Gastrocnemius medialis (tissue), 4 donors: ENCODE measurements around the gene MBTPS1.

Source experiments
- POLR2A ChIP-seq, 2 donors: fragments of 450-650 bp; IDR thresholded peaks; one replicate each; pipeline ENCODE4 v1.6.1; 2017; ENCODE audit warnings: antibody characterized with exemption in 2 of 2, mild to moderate bottlenecking in 2 of 2, moderate library complexity in 2 of 2
- TF ChIP-seq, protein P1 (sequence below), 5 experiments: fragments of 450-650 bp in 3 of 5; fragments of 200-600 bp in 2 of 5; sonication (generic) in 2 of 5; IDR thresholded peaks in 4 of 5; conservative IDR thresholded peaks in 1 of 5; 1 replicate in 4 of 5; 2 replicates in 1 of 5; pipeline ENCODE4 v1.5.1; 2016 to 2019; ENCODE audit warnings: antibody characterized with exemption in 5 of 5, mild to moderate bottlenecking in 3 of 5, moderate library complexity in 3 of 5

DNA sequence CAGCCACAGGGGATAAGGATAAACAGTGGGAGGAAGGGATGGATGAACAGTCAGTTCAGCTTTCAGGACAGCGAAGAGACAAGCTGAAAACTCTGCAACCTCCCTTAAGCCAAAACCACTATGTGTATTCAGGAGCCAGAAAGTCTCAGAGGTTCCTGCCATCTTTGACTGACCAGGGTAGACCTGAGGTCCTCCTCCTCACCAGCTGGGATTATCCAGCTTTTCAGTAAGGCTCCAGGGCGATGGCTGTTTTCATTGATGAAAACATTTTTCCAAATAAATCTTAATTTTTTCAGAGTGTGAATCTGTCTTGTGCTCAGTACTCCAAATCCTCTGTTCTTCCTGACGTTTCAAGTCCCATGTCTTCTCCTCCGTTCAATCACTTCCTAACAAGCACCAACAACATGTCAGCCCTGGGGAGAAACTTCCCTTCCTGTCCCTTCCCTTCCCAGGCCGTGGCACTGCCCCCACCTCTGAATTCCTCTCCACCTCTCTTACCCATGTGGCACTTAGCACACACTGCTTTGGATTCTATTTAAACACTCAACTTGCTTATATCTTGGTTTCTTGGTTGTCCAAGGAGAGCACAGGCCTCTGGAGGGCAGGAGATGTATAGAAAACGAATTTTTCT lies 23.0 kb upstream of the MBTPS1 start:
- TF ChIP-seq, protein P1, sequence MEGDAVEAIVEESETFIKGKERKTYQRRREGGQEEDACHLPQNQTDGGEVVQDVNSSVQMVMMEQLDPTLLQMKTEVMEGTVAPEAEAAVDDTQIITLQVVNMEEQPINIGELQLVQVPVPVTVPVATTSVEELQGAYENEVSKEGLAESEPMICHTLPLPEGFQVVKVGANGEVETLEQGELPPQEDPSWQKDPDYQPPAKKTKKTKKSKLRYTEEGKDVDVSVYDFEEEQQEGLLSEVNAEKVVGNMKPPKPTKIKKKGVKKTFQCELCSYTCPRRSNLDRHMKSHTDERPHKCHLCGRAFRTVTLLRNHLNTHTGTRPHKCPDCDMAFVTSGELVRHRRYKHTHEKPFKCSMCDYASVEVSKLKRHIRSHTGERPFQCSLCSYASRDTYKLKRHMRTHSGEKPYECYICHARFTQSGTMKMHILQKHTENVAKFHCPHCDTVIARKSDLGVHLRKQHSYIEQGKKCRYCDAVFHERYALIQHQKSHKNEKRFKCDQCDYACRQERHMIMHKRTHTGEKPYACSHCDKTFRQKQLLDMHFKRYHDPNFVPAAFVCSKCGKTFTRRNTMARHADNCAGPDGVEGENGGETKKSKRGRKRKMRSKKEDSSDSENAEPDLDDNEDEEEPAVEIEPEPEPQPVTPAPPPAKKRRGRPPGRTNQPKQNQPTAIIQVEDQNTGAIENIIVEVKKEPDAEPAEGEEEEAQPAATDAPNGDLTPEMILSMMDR (IDR thresholded peaks at IDR 0.05 in 4 of 5, conservative IDR thresholded peaks at IDR 0.05 in 1 of 5): no peak
- no peak for TF ChIP-seq POLR2A (IDR thresholded peaks at IDR 0.05)
